ENCODE results near the gene MAL.
"Not testable (repeated sequence)": the region's sequence is repeated elsewhere in the genome, so short reads cannot be mapped to it uniquely, and the experiment has no call there.

MAL gene

GRCh38 chr2:95032341-95032740 is 6.8 kb downstream of the MAL start:
- no peak for DNase-seq (ENCODE audit: low read depth in 2 of 2, low spot score in 1 of 2)

- DNase-seq (ENCODE audit: low read depth in 2 of 2, low spot score in 1 of 2), result no peak
These were observed 7.5 kb downstream of the MAL start for GRCh38 chr2:95032868-95033603.

GRCh38 chr2:95034221-95034620 is 8.7 kb downstream of the MAL start:
- no peak for DNase-seq (ENCODE audit: low read depth in 2 of 2, low spot score in 1 of 2)

GRCh38 chr2:95034818-95035217 is 9.3 kb downstream of the MAL start:
- DNase-seq (ENCODE audit: low read depth in 2 of 2, low spot score in 1 of 2), result no peak

- DNase-seq (ENCODE audit: low read depth in 2 of 2, low spot score in 1 of 2), result no peak
These were observed 11.3 kb downstream of the MAL start for GRCh38 chr2:95036596-95037383.

- no peak for DNase-seq (ENCODE audit: low read depth in 2 of 2, low spot score in 1 of 2)
These were observed 11.9 kb downstream of the MAL start for GRCh38 chr2:95037384-95037839.

GRCh38 chr2:95037841-95038585 is 12.5 kb downstream of the MAL start:
- not testable (repeated sequence) for DNase-seq (ENCODE audit: low read depth in 2 of 2, low spot score in 1 of 2)

- no peak for DNase-seq (ENCODE audit: low read depth in 2 of 2, low spot score in 1 of 2)
These were observed 13.3 kb downstream of the MAL start for GRCh38 chr2:95038635-95039298.

GRCh38 chr2:95039363-95039762 is 13.9 kb downstream of the MAL start:
- no peak for DNase-seq (ENCODE audit: low read depth in 2 of 2, low spot score in 1 of 2)

- no peak for DNase-seq (ENCODE audit: low read depth in 2 of 2, low spot score in 1 of 2)
These were observed 14.5 kb downstream of the MAL start for GRCh38 chr2:95039978-95040377.

GRCh38 chr2:95040426-95040825 is 14.9 kb downstream of the MAL start:
- no peak for DNase-seq (ENCODE audit: low read depth in 2 of 2, low spot score in 1 of 2)

GRCh38 chr2:95041060-95041823 is 15.7 kb downstream of the MAL start:
- no peak for DNase-seq (ENCODE audit: low read depth in 2 of 2, low spot score in 1 of 2)

GRCh38 chr2:95041824-95042442 is 16.4 kb downstream of the MAL start:
- DNase-seq (ENCODE audit: low read depth in 2 of 2, low spot score in 1 of 2), result no peak

- no peak for DNase-seq (ENCODE audit: low read depth in 2 of 2, low spot score in 1 of 2)
These were observed 17.2 kb downstream of the MAL start for GRCh38 chr2:95042472-95043271.

GRCh38 chr2:95043300-95044093 is 18.0 kb downstream of the MAL start:
- DNase-seq (ENCODE audit: low read depth in 2 of 2, low spot score in 1 of 2), result no peak

- no peak for DNase-seq (ENCODE audit: low read depth in 2 of 2, low spot score in 1 of 2)
These were observed 19.1 kb downstream of the MAL start for GRCh38 chr2:95044601-95045000.

- DNase-seq (ENCODE audit: low read depth in 2 of 2, low spot score in 1 of 2), result no peak
These were observed 21.0 kb downstream of the MAL start for GRCh38 chr2:95046371-95047112.
